ENCODE results near the gene CYTIP. TPM values are rescaled to one million over a fixed set of nuclear protein-coding genes. Genes with fewer than 3 reads are reported as not detected.
"Not testable (repeated sequence)": the region's sequence is repeated elsewhere in the genome, so short reads cannot be mapped to it uniquely, and the experiment has no call there.

CYTIP gene
- total RNA-seq, 1 donor from 2014 or later: 1.7 TPM

- no peak for DNase-seq
Measured at GRCh38 chr2:157424374-157424773, 19.5 kb downstream of the CYTIP start.

- no peak for DNase-seq
Measured at GRCh38 chr2:157421964-157422363, 21.9 kb downstream of the CYTIP start.

DNA sequence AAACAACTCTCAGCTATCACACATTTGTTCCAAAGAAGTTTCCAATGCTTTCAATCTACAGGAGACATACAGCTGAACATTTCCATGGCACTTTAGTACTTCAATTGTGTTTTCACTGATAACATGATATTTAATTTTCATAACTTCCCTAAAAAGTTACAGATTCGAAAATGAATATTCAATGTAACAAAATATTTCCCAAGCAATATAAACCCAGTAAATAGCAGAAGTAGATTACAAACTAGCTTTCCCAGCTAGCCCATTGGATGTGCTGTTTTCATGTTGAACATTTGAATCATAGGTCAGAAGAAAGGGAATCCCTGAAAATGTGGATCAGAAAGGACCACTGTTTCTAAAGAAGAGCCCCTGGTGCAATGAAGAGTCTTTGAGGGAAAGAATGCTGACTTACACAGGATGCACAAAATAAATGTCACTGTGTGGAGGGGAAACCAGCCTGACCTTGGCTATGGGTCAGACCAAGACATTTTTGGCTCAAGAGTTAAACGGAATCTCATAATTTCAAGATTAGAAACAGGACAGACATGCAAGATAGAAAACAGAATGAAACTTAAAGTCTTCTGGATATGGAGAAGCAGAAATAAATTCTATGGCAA lies 22.5 kb downstream of the CYTIP start:
- DNase-seq: no peak

- no peak for DNase-seq
Measured at GRCh38 chr2:157420771-157421323, 23.0 kb downstream of the CYTIP start.

DNA sequence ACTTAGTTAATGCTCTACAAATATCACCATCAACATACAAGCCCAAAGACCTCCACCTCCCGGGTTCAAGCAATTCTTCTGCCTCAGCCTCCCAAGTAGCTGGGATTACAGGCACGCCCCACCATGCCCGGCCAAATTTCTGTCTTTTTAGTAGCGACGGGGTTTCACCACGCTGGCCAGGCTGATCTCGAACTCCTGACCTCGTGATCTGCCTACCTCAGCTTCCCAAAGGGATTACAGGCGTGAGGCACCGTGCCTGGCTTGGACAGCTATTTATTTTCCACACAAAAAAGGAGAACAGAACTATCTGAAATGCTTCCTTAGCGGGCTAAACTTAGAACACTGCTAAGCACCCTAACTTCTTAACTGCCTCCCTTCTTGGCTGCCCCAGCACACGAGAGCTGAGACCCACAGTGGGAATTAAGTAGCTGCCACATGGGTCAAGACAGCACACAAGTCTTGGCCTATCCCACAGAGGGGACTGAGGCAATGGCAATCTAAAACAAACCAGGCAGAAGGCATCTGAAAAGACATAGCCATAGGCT lies 24.8 kb downstream of the CYTIP start:
- no peak for DNase-seq

DNA sequence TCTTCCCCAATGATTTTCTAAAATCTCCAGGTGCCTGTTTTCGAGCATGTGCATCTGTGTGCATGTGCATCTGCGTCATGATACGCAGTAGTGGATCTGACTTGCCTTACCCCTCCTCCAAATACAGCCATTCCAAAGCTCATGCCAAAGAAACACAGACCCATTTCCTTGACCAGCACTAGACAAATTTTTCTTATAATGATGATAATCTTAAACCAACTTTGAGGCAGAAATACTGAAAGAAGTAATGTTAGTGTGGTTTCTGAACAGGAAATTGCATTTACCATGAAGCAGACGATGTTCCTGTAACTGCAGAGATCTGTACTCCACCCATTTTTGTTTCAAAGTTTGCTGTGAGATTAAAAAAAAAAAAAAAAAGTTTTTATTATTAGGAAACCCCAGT lies 25.6 kb downstream of the CYTIP start:
- DNase-seq: no peak

DNA sequence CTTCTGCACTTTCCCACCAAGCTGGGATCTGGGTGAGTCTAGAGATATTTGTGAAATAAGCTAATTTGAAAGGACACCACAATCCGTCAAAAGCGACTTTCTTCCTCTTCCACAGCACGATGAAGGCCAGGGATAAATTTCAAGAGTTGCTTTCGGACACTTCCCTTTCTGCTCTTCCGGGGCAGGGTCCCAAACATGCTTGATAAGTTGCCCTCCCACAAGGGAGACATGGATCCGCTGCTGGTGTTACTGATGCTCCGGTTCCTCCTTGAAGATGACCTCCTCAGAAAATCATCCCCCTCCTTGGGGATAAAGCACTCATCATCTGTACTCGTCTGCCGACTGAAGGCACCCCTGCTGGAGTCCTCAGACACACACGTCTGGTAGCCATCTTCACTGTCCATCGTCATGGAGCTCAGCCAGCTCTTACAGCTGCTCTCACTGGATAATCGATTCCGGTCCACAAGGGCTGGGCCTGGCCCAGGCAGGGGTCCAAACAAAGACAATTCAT lies 28.2 kb downstream of the CYTIP start:
- no peak for DNase-seq

DNA sequence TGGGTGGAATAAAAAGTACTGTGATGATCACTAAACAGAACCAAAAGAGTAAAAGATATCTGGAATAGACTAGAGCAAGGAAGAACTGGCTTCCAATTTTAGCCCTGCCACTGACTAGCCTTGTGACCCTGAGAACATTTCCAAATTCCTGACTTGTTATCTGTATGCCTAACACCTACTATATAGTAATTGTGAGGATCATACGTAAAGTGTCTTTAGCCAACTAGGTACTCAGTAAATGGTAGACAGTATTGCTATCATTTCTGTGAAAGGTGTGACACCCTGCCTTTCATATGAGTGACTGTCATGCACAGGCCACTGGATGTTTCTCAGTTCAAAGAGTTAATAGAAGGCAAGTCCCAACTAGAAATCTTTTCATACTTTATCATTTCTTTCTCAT lies 29.8 kb downstream of the CYTIP start:
- no peak for DNase-seq

GRCh38 chr2:157413326-157414035 lies 30.4 kb downstream of the CYTIP start:
- no peak for DNase-seq

DNA sequence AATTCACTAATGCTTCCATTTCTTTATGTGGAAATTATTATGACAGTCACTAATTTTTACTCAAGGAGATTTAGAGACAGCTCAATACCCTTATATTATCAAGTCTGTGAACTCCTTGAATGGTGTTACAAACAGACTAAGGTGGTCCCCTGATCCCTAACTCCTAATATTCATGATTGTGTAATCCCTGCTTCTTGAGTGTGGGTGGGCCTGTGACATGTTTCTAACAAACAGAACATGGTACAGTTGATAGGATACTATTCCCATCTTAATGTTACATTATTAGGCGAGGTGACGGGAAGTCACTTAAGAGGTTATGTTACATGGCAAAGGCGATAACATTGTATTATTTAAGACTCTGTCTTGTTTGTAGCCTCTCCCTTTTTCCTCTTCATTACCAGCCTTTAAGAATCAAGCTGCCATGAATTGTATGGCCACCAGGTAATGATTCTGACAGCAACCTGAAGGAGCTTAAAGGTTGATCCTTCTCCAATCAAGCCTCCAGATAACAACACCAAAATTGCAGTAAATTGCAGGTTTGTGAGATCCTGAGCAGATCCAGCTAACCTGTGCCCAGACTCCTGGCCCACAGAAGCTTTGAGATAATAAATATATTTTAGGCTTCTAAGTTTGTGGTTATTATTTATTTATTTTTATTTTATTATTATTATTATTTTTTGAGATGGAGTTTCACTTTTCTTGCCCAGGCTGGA lies 32.1 kb downstream of the CYTIP start:
- DNase-seq: no peak

GRCh38 chr2:157405398-157405797 lies 38.5 kb downstream of the CYTIP start:
- DNase-seq: not testable (repeated sequence)

GRCh38 chr2:157404363-157404762 lies 39.5 kb downstream of the CYTIP start:
- DNase-seq: no peak

DNA sequence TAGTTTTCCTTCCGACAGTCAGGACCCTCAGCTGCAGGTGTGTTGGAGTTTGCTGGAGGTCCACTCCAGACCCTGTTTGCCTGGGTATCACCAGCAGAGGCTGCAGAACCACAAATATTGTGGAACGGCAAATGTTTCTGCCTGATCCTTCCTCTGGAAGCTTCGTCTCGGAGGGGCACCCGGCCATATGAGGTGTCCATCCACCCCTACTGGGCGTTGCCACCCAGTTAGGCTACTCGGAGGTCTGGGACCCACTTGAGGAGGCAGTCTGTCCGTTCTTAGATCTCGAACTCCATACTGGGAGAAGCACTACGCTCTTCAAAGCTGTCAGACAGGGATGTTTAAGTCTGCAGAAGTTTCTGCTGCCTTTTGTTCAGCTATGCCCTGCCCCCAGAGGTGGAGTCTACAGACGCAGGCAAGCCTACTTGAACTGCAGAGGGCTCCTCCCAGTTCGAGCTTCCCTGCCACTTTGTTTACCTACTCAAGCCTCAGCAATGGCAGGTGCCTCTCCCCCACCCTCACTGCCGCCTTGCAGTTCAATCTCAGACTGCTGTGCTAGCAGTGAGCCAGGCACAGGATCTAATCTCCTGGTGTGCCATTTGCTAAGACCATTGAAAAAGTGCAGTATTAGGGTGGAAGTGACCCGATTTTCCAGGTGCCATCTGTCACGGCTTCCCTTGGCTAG lies 40.9 kb downstream of the CYTIP start:
- DNase-seq: not testable (repeated sequence)

DNA sequence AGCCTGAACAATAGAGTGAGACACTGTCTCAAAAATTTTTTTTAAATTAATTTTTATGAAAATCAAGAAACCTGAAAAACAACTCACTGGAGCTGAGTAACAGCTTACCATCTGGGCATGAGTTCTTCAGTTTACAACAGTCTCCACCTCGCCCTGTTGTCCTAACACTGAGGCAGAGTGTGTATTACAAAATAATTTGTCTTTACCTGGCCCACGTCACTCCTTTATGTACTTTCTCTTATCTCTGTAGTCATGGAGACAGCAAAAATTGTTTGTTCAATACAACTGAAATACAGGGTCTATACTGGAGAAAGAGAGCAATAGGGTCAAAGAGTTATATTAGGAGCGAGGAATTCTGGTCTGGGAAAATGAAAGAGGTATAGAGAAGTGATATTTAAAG lies 48.1 kb downstream of the CYTIP start:
- no peak for DNase-seq

GRCh38 chr2:157394928-157395327 lies 49.0 kb downstream of the CYTIP start:
- no peak for DNase-seq

GRCh38 chr2:157393348-157393747 lies 50.5 kb downstream of the CYTIP start:
- no peak for DNase-seq

- DNase-seq: no peak
Measured at GRCh38 chr2:157388827-157389226, 55.1 kb downstream of the CYTIP start.

DNA sequence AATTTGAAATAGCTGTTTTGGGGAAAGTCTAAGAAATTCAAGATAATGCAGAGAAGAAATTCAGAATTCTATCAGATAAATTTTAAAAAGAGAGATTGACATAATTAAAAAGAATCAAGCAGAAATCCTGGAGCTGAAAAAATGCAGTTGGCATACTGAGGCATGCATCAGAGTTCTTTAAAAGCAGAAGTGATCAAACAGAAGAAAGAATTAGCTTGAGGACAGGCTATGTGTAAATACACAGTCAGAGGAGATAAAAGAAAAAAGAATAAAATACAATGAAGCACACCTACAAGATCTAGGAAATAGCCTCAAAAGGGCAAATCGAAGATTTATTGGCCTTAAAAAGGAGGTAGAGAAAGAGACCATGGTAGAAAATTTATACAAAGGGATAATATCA lies 57.1 kb downstream of the CYTIP start:
- DNase-seq: no peak

DNA sequence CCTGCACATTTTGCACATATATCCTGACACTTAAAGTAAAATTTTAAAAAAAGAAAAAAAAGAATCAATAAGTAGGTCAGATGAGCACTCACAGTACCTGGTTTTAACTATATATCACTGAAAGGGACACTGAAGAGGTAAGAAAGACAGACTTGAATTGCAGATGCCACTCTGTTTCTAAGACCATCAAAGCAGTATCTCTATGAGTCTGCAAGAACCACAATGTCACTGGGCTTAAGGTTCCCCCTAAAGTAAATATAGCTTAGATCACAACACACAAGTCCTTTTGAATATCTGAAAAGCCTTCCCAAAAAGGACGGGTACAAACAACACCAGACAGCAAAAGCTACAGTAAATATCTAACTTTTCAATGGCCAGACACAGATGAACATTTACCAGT lies 57.6 kb downstream of the CYTIP start:
- DNase-seq: no peak

- DNase-seq: peak; percentile 40
Measured at GRCh38 chr2:157377861-157378260, 66.0 kb downstream of the CYTIP start.

- DNase-seq: no peak
Measured at GRCh38 chr2:157376041-157376440, 67.8 kb downstream of the CYTIP start.

- DNase-seq: no peak
Measured at GRCh38 chr2:157375384-157375783, 68.5 kb downstream of the CYTIP start.

Measured in tongue (tissue), 2 donors.